HuH-7.5 (cell line): ENCODE data around the gene SEMA4D.
"Not testable (repeated sequence)": the region's sequence is repeated elsewhere in the genome, so short reads cannot be mapped to it uniquely, and the experiment has no call there.

ENCODE experiments used
- DNase-seq: peaks from one replicate; pipeline ENCODE4 v3.0.0; 2011; ENCODE audit warnings: low spot score

The SEMA4D gene

DNA sequence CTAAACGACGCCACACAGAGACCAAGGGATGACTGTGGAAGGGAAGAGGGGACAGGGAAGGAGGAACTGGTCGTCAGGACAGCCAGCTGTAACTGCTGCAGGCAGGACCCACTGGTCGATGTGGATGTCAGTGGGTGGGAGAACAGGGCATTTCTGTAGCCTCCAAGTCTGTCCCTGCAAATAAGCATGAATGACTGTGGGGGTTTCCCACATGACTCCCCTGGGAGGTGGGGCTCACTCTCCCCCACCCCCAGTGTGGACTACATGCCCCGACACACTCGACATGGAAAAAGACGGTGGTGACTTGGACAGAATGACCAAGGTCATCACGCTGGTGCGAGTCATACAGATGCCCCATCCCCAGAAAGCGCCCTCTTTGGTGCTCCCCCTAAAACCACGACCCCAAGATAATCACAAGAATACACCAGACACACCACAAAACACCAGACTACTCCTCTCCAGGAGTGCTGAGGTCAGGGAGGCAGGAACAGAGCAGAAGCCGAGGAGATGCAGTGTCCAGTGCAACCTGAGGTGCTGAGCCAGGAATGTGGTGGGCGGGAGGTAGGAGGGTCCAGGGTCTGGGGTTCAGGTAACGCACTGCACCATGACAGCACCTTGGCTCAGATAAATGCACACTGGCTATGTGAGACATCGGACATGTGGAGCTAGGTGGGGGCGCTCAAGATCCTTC lies 114.7 kb downstream of the SEMA4D start:
- no peak for DNase-seq

DNA sequence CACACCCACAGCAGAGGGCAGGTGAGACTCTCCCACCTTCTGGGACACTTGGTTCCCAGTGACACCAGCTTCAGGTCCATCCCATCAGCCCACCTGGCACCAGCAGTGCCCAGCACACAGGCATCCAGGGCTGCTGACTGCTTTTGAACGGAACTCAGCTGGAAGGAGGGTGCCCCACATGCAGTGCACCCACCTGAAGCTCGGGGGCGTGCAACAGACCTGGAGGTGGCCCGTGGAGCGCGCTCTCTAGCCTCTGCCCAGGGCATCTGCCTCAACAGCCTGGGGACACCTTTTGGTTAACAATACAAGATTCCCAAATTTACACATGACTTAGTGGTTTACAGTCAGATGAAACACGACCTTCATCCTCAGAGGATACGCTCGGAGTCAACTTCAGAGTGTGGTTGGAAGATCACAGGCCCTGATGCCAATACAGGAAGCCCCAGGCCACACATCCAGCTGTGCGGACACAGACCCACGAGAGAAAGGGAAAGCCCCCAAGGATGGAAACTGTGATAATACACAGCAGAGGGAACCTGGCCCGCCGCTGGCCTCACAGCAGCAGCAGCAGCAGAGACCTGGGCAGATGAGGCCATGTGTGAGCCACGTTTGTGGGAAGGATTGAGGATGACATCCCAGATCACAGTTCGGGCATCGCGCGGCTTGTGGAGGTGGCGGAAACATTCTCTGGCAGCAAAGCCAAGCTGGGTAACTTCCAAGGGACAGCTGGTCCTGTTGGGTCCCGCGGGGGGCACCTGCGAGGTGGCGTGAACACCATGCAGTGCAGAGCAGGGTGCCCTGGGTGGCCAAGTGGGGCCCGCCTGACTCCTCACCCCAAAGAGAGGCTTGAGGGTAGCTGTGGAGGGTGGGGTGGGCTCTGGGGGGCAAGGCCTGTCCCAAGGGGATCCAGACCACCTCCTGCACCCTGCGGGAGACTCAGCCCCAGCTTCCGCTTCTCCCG lies 115.6 kb downstream of the SEMA4D start:
- DNase-seq, result no peak

DNA sequence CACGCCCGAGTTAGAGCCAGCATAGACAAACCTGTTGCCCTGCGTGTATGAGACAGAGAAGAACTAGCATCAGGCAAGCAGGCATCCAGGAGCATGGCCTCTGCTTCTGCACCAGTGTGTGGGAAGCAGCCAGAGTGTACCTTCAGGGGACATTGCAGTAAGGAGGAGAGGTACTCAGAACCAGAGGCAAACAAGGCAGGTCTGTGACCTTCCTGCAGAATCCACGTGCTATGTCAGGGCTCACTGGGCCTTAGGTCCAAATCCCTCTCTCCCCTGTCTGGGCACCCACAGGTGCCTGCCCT lies 116.7 kb downstream of the SEMA4D start:
- no peak for DNase-seq

DNA sequence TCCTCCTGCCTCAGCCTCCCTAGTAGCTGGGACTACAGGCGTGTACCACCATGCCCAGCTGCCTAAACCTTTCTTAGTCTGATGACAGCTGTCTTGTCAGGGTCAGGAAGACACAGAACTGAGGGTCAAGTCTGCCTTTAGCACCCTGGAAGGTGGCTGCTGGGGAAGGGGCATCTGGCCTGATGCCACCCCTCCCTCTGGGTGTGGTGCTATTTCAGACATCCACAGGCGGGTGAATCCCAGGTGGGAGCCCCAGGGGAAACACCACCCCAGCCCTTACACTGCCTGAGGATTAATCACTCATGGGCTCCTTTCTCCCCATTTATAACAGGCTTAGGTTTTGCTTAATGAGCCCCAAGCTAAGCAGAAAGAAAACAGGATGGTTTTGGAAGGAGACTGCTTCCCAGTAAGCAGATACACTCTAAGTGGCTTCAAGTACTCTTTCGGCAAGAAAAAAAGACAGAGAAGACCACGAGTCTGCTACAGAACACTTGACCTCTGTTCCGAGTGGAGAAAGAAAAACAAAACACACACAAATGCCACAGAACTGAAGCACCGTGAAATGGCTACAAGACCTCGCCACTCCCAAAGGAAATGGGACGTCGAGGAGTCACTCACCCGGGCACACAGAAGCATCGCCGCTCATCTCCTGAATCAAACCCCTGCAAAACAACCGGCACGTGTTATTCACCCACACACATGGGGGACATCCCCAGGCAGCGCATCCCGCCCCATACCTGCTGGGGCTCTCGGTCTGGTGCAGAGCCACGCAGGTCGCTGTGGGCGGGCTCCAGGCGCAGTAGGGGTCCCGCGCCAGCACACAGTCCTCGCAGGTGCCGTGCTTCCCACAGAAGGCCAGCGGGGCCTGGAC lies 117.2 kb downstream of the SEMA4D start:
- DNase-seq, result no peak

DNA sequence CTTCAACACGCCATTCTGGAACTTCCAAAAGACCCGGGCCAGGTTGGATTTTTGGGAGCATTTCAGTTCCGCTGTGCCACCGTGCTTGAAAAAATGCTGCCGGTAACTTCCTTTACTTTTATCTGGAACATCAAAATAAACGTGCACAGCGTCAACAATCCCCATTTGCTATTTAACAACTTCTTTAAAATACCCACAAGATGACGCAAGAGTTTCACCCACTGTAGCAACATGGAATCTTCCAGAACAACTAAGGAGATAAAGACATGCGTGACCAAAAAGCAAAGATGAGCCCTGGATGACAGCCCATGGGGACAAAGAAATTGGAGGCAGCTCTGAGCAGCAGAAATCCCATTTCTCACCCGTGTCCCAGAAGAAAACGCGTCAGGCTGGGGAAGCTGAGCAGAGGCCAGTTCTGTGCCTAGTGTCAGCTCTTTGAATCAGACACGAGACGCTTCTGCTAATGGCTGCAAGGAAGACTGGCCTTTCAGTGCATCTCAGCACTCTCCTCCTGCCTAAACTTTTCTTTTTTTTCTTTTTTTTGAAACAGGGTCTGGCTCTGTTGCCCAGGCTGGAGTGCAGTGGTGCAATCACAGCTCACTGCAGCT lies 118.3 kb downstream of the SEMA4D start:
- DNase-seq, result no peak

DNA sequence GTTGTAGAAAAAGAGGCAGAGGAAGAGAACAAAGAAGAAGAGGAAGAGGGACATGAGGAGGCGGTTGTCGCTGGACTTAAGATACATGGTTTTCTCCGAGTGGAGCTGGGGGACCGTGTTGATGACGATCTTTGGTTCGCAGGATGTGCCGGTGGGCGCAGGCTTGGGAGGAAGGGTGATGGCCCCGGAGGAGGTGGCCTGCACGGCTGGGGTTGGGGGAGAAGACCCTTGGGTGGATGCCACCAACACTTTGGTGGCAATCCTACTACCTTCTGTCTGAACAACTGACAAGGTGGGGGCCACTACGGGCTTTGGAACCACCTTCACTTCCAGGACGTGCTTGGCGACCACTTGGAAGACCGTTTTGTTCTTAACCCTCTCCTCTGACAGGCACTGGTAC lies 118.9 kb downstream of the SEMA4D start:
- no peak for DNase-seq

DNA sequence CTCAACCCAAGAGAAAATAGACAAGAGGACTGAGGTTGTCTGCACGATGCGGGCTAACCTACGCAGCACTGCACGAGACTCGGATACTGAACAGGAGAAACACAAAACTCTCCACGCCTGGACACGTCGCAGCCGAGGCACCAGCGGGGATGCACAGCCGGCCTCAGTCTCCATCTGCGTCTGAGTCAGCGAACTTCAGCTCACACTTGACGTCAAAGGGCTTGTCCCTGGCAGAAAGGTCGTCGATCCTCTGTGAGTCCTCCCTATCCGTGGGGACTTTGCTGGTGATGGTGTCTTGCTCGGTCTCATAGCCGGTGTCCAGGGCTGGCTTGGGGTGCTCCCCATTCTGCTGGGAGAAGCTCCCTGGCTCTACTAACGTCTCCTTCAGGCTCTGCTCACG lies 119.4 kb downstream of the SEMA4D start:
- DNase-seq, result no peak

DNA sequence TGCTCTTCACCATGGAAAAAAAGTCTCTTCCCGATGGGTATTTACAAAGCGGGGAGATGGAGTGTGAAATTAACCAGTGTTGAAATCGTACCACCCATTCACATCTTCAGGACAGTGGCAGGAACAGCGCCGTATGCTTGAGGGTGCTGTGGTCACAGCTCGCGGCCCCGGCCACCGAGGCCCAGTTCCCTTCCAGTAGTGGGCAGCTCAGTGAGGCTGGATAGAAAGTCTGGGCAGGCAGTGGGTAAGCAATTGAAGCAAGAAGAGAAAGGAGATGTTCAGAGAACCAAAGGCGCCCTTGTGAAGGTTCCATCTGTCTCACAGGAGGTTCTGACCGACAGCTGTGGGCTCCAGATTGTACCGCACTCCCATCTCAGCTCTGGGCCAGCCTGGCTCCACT lies 120.5 kb downstream of the SEMA4D start:
- DNase-seq, result no peak

DNA sequence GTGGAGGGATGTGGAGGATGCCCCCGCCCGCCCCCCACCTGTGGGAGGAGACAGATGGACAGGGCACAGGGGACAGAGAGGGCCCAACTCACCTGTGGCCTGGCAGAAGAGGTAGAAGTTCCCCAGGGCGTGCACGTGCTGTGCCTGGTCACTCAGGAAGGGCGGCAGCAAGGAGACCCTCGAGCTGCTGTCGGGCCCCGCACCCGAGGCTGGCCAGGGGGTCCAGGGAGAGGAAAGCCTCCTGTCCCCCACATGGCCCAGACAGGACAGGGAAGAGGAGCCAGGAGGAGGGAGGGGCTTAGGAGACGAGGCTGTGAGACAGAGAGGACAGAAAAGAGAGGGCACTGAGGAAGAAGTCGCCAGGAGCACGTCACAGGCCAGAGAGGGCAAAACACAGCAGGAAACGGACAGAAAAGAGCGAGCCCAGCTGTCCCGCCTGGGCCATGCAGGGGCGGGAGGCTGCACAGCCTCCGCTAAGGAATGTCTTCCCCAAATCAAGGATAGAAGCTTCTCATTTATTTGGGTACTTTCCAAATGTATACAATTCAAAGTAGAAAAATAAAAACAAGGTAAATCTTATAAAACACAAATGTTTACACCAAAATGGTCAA lies 121.1 kb downstream of the SEMA4D start:
- no peak for DNase-seq

DNA sequence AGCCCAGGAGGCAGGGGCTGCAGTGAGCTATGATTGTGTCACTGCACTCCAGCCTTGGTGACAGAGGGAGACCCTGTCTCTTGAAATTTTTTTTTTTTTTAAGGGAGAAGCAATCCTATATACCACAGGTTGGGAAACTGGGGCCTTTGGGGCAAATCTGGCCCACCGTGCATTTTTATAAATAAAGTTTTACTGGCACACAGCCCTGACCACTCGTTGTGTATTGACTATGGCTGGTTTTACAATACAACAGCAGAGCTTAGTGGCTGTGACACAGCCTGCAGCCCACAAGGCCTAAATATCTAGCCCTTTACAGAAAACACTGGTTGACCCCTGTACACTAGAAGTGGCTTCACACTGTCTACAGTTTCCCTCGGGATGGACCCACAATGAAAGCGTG lies 121.6 kb downstream of the SEMA4D start:
- no peak for DNase-seq

DNA sequence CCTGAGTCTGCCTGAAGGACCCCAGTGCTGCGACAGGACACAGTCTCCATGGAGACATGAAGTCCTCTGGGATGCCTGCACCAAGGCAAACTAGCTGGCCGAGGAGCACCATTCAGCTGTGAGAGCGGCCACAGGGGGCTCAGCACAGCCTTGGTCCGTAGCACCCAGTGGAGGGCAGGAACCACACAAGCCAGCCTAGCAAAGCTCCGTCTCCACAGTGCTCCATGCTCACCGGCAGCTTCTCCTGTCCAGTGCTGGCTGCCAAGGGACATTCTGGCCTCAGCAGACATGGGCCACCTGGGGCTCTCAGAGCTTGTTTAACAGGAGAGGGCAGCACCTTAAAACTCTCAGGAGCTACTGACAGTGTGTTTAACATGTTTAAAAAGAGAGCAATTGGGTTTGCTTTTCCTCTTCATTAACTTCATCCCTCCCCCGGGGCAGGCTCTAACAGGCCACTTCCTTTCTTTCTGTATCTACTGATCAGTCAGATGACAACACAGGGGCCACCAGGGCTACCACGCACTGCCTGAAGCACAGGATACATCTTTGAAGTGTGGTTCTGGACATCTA lies 122.6 kb downstream of the SEMA4D start:
- DNase-seq, result no peak

DNA sequence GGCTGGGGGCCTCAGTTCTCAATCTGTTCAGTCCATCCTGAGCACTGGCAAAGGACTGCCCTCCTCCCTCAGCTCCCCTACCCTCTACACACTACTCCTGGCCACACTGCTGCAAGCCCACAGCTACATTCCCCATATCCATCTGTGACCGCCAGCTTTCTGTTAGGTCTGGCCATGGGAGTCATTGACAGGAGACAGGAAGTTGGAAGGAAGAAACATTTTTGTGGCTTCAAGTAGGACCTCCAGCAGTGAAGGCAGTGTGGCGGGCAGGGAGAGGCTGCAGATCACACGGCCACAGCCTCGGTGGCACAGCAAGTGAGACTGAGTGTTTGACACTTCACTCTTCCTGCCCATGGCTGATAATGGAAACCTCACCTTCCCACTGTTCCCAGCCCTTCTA lies 123.7 kb downstream of the SEMA4D start:
- DNase-seq, result no peak

DNA sequence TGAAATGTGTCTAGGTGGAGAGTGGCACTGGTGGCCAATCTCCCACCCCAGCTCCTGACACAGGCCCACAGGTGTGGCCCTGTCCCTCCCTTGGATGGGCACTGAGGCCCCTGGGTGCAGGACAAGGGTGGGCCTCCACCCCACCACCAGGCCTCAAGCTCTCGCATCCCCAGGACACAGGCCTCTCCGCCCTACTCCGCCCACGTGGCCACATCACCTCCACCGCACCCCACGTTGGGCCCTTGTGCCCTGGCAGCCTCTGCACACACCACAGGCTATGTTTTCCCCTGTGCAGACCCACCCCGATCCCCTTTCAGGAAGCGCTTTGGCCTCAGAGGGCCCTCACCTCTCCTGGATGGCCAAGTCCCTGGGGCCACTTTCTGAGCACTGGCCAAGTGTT lies 124.9 kb downstream of the SEMA4D start:
- no peak for DNase-seq

DNA sequence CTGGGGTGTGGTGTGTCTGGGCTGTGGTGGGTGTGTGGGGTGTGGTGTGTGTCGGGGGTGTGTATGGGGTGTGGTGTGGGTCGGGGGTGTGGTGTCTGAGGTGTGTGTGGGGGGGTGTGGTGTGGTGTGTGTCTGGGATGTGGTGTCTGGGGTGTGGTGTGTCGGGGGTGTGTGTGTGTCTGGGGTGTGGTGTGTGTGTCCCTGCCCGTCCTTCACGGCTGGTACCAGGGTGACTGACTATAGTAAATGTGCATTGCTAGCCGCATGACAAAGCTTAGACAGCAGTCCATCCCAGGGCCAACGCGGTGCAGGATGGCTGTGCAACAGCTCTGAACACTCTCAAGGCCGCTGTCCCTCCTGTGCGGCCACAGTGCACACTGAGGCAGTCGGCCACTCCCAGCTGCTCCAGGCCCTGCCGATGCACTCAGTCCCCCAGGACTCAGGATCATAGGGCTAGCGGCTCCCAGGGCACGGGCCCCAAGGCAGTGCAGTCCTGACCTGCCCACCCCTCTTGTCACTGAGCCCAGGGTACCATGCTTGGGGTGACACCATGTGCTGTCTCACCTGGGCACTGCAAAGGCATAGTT lies 125.6 kb downstream of the SEMA4D start:
- DNase-seq, result no peak

DNA sequence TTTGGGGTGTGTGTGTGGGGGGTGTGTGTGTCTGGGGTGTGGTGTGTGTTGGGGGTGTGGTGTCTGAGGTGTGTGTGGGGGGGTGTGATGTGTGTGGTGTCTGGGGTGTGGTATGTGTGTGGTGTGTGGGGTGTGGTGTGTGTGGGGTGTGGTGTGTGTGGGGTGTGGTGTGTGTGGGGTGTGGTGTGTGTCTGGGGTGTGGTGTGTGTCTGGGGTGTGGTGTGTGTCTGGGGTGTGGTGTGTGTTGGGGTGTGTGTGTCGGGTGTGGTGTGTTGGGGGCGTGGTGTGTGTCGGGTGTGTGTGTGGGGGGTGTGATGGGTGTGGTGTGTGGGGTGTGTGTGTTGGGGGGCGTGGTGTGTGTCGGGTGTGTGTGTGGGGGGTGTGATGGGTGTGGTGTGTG lies 126.1 kb downstream of the SEMA4D start:
- DNase-seq, result not testable (repeated sequence)

DNA sequence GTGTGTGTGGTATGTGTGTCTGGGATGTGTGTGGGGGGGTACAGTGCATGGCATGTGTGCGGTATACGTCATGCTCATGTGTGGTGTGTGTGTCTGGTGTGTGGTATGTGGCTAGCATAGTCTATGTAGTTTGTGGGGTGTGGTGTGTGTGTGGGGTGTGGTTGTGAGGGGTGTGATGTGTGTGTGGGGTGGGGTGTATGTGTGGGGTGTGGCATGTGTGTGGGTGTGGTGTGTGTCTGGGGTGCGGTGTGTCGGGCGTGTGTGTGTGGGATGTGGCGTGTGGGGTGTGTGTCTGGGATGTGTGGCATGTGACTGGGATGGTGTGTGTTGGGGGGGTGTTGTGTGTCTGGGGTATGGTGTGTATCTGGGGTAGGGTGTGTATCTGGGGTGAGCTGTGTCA lies 127.3 kb downstream of the SEMA4D start:
- no peak for DNase-seq

DNA sequence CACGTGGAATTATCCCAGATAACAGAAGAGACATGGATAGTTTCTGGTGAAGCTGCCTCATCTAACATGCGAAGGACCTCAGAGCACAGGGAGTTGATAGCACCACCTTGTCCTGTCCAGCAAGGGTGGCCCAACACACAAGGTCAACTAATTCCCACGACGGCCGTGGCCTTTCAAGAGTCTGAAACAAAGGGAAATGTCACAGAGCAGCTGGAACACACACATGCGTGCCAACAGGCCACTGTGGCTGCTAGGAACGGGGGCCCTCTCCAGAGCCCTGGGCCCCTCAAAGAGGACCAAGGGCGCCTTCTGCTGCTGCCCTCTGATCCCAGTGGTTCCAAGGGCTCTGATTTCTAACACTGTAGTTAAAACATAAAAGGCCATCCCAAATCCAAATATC lies 128.9 kb downstream of the SEMA4D start:
- no peak for DNase-seq

DNA sequence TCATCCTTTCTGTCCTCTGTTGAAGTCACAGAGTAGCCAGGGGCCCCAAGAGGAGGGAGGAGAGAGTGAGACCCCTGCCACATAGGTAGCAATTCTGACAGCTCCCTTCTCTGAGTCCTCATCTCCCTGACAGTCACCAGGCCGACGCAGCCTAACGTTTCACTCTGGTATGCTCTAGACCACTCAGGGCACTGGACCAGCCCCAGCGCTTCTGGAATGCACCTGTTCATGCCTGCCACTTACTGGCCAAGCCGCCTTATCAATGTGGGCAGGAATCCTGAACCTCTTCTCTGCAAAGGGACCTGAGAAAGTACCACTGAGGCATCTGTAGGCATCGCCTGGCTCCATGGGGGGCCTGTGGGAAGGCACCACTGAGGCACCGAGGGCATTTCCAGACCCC lies 129.4 kb downstream of the SEMA4D start:
- DNase-seq, result no peak

DNA sequence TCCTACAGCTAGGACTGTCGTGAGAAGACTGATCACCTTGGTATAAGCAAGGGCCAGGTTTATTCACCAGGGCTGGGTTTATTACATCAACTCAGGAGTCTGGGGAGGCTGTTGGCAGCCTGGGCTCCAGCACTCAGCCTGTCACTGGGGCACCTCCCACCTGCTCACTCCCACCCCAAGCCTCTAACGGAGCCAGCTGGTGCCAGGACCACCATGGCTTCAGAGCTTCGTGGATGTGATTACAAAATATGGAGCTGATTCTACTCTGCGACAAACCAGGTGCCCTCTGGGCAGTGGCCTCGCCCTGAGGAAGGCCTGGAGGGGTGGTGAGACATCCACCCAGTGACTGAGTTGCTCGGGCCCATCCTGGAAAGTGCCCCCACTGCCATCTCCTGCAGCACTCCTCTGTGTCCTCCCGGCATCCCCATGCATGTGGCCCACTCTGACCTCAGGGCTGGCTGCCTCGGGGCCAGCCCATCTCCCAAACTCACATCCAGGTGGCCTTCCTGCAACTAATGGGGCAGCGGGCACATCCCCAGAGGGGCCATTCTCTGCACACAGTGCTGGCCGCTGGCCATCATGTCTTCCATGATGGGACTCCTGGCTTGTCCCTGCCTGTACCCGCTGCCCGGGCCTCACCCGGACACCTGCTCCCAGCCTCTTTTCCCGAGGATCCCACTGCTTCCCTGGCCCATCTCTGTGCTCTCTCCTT lies 130.0 kb downstream of the SEMA4D start:
- no peak for DNase-seq

DNA sequence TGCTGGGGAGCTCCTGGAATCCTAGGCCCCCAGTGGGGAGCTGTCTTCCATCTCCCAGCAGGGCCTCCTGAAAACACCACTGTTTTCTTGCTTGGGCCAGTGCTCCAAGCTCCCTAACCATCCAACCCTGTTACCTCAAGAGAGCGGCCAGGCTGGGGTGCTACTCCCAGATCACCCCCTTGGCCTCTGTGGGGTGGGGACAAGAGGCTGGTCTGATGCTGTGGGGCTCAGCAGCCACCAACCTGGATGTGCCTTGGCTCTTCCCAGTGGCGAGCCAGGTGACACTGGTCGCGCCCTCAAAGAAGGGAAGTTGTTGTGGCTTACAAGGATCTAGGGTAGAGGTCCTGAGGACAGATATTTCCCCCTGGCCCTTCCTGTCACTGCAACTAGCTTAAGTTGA lies 130.6 kb downstream of the SEMA4D start:
- DNase-seq, result no peak
